ENCODE data around the gene PLCL2.

- TF ChIP-seq CTCF (IDR thresholded peaks at IDR 0.05) (no peak), EZH2 (IDR thresholded peaks at IDR 0.05; ENCODE audit: borderline replicate concordance, insufficient read depth, low read depth, low read length, poor library complexity, severe bottlenecking) (no peak)
These were observed 138.4 kb downstream of the PLCL2 start for GRCh38 chr3:17023006-17023664.

Data from B cell (primary cell).